HCT116 (cell line): ENCODE measurements around the gene RAB36. TPM values are rescaled to one million over a fixed set of nuclear protein-coding genes. Genes with fewer than 3 reads are reported as not detected.

Experiments
- ATAC-seq: fragments of 200-7000 bp; cut with Tn5 transposase; 2 replicates; pipeline ENCODE4 v1.9.1; 2020; ENCODE audit warnings: mild to moderate bottlenecking, moderate library complexity
- BruUV-seq: library from RNA; stranded (reverse); fragments of 400-500 nt; replicated peaks from 2 replicates; lab custom pipeline; 2021; lab: Mats Ljungman, UMichigan
- CTCF ChIA-PET: fragments of 300-600 bp; sonication (Branson Sonifier 250); formaldehyde crosslinking; loops from one replicate; lab custom pipeline; 2021; ENCODE audit warnings: antibody characterized with exemption; lab: Charles Lee
- POLR2A ChIA-PET: fragments of 300-600, 350-600 bp; sonication (Branson Sonifier 250); formaldehyde crosslinking; loops from one replicate; lab custom pipeline; 2021; ENCODE audit warnings: antibody characterized with exemption; lab: Charles Lee
- RAD21 ChIA-PET, 2 experiments: fragments of 300-600 bp; sonication (Branson Sonifier 250); formaldehyde crosslinking; loops; one replicate each; lab custom pipeline; 2023; ENCODE audit warnings: low total read pairs in 2 of 2; ENCODE audit not compliant: uncharacterized antibody in 2 of 2, unreplicated experiment in 2 of 2, low non-redundant PET in 1 of 2; lab: Charles Lee
- DNase-seq: peaks from one replicate; pipeline ENCODE4 v3.0.0-alpha.2; 2010; ENCODE audit warnings: low read depth, low spot score
- H2AFZ ChIP-seq: fragments of 200-600 bp; shearing (Covaris generic), sonication (generic); 2 replicates; pipeline ENCODE4 v1.6.1; 2017; ENCODE audit warnings: low read depth, mixed run types, mixed read lengths, antibody characterized with exemption, low read length; ENCODE audit not compliant: poor library complexity, severe bottlenecking
- H3K27ac ChIP-seq: 2 replicates; pipeline ENCODE4 v1.5.1; 2012; ENCODE audit warnings: low read depth, low read length
- H3K27me3 ChIP-seq: fragments of 200-600 bp; sonication (generic); 2 replicates; pipeline ENCODE4 v1.6.1; 2016; ENCODE audit warnings: mixed run types, low read length, mixed read lengths; ENCODE audit not compliant: insufficient read depth
- H3K36me3 ChIP-seq, 2 experiments: fragments of 200-500 bp in 1 of 2; fragments of 200-600 bp in 1 of 2; sonication (Bioruptor generic) in 1 of 2; sonication (generic) in 1 of 2; 2 replicates each; pipeline versions ENCODE4 v1.5.1 to v1.6.1; 2014 to 2016; ENCODE audit warnings: low read length in 2 of 2, inconsistent platforms in 1 of 2, mixed read lengths in 1 of 2, mixed run types in 1 of 2; ENCODE audit not compliant: insufficient read depth in 2 of 2, control insufficient read depth in 1 of 2
- H3K4me1 ChIP-seq, 2 experiments: fragments of 200-600 bp in 1 of 2; sonication (generic) in 1 of 2; 2 replicates each; pipeline versions ENCODE4 v1.5.1 to v1.6.1; 2012 to 2017; ENCODE audit warnings: low read length in 2 of 2, inconsistent platforms in 1 of 2, mild to moderate bottlenecking in 1 of 2, mixed read lengths in 1 of 2, mixed run types in 1 of 2, moderate library complexity in 1 of 2; ENCODE audit not compliant: insufficient read depth in 2 of 2, control insufficient read depth in 1 of 2
- H3K4me2 ChIP-seq: fragments of 200-600 bp; sonication (generic); 2 replicates; pipeline ENCODE4 v1.6.1; 2017; ENCODE audit warnings: mixed run types, low read length, mixed read lengths
- H3K4me3 ChIP-seq, 2 experiments: fragments of 200-600 bp in 1 of 2; sonication (generic) in 1 of 2; replicated peaks in 1 of 2; 2 replicates each; pipeline ENCODE4 v1.5.1; 2011 to 2016; ENCODE audit warnings: low read length in 2 of 2, control low read depth in 1 of 2, low read depth in 1 of 2, mild to moderate bottlenecking in 1 of 2, mixed read lengths in 1 of 2, mixed run types in 1 of 2
- H3K79me2 ChIP-seq: fragments of 200-600 bp; sonication (generic); 2 replicates; pipeline ENCODE4 v1.6.1; 2017; ENCODE audit warnings: mild to moderate bottlenecking, mixed run types, low read length, moderate library complexity, mixed read lengths; ENCODE audit not compliant: insufficient read depth
- H3K9ac ChIP-seq: fragments of 200-600 bp; sonication (generic); 2 replicates; pipeline ENCODE4 v1.6.1; 2016; ENCODE audit warnings: low read length, mixed read lengths
- H3K9me2 ChIP-seq: fragments of 200-600 bp; sonication (generic), shearing (Covaris generic); 2 replicates; pipeline ENCODE4 v1.6.1; 2017; ENCODE audit warnings: mixed run types, mild to moderate bottlenecking, moderate library complexity; ENCODE audit not compliant: insufficient read depth
- H3K9me3 ChIP-seq, 2 experiments: fragments of 200-500 bp in 1 of 2; fragments of 200-600 bp in 1 of 2; sonication (Bioruptor generic) in 1 of 2; sonication (generic) in 1 of 2; 2 replicates each; pipeline ENCODE4 v1.6.1; 2014 to 2017; ENCODE audit warnings: low read length in 2 of 2, mixed read lengths in 2 of 2, inconsistent platforms in 1 of 2, low read depth in 1 of 2, mild to moderate bottlenecking in 1 of 2, mixed run types in 1 of 2, moderate library complexity in 1 of 2; ENCODE audit not compliant: control insufficient read depth in 1 of 2, insufficient read depth in 1 of 2
- H4K20me1 ChIP-seq: fragments of 200-600 bp; sonication (generic), shearing (Covaris generic); 2 replicates; pipeline ENCODE4 v1.6.1; 2017; ENCODE audit warnings: mixed run types, mild to moderate bottlenecking, moderate library complexity; ENCODE audit not compliant: insufficient read depth
- CEBPB ChIP-seq: IDR thresholded peaks from 2 replicates; pipeline ENCODE4 v1.6.1; 2012; ENCODE audit warnings: low read depth
- JUND ChIP-seq: IDR thresholded peaks from 2 replicates; pipeline ENCODE4 v1.6.1; 2012
- POLR2AphosphoS5 ChIP-seq: IDR thresholded peaks from 2 replicates; pipeline ENCODE4 v1.6.1; 2011; ENCODE audit warnings: mild to moderate bottlenecking, low read depth, low read length, moderate library complexity
- RAD21 ChIP-seq: IDR thresholded peaks from 2 replicates; pipeline ENCODE4 v1.6.1; 2012; ENCODE audit warnings: low read depth, mild to moderate bottlenecking
- intact Hi-C: fragments of 100-400 bp; cut with micrococcal nuclease; formaldehyde crosslinking; loops from 2 replicates; pipeline ENCODE4 v1.10.0; 2022
- total RNA-seq: library from RNA; stranded (reverse); gene quantifications from one replicate; pipeline ENCODE4 v1.2.1, GENCODE V29; 2021; ENCODE audit not compliant: unreplicated experiment
- TF ChIP-seq, protein P1 (sequence below): IDR thresholded peaks from 2 replicates; pipeline ENCODE4 v1.6.1; 2012
- TF ChIP-seq, protein P2 (sequence below): IDR thresholded peaks from 2 replicates; pipeline ENCODE4 v1.6.1; 2012; ENCODE audit warnings: low read depth
- TF ChIP-seq, protein P3 (sequence below): IDR thresholded peaks from 2 replicates; pipeline ENCODE4 v1.6.1; 2012

RAB36 gene
- total RNA-seq, 1 experiment from 2014 or later, result 6.1 TPM

DNA sequence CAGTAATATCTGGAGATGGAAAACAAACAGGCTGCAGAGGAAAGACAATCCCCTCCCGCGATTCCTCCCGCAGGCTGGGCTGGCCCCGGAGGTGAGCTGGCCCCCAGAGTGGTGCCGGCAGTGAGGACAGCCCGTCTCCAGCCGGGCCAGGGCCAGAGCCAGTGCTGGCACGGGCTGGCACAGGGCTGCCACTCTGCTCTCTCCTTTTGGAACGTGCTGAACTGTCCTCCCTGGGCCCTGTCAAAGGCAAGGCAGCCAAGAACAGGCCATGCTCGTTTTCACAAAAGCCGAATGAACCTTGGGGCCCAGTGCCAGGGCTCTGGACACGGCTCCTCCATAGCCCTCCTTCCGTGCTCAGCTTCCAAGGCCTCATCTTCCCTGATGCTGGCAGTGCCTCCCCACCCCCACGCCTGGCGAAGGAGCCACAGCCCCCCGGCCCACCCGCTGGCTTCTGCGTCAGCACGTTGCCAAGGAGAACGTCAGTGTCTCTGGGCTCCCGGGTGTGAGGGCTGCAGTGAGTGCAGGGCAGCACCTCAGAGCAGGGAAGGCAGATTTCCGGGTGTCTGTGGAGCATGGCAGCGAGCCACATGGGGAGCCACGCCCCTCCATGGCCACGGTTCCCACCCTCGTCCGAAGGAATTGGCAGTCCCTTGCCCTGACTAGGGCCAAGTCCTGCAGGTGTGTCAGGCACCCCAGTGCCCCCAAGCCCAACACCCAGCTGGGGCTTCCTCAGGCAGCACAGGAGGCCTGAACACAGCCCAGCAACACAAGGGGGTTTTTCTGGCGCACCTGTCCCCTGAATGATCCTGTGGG, 46.4 kb upstream of the RAB36 start:
- no TSS peak for BruUV-seq
- RAD21 ChIA-PET, result no interaction called here
- TF ChIP-seq POLR2AphosphoS5 (no peak), RAD21 (no peak), JUND (no peak), CEBPB (no peak)
- TF ChIP-seq, protein P1, sequence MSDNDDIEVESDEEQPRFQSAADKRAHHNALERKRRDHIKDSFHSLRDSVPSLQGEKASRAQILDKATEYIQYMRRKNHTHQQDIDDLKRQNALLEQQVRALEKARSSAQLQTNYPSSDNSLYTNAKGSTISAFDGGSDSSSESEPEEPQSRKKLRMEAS, result no peak
- TF ChIP-seq, protein P2, sequence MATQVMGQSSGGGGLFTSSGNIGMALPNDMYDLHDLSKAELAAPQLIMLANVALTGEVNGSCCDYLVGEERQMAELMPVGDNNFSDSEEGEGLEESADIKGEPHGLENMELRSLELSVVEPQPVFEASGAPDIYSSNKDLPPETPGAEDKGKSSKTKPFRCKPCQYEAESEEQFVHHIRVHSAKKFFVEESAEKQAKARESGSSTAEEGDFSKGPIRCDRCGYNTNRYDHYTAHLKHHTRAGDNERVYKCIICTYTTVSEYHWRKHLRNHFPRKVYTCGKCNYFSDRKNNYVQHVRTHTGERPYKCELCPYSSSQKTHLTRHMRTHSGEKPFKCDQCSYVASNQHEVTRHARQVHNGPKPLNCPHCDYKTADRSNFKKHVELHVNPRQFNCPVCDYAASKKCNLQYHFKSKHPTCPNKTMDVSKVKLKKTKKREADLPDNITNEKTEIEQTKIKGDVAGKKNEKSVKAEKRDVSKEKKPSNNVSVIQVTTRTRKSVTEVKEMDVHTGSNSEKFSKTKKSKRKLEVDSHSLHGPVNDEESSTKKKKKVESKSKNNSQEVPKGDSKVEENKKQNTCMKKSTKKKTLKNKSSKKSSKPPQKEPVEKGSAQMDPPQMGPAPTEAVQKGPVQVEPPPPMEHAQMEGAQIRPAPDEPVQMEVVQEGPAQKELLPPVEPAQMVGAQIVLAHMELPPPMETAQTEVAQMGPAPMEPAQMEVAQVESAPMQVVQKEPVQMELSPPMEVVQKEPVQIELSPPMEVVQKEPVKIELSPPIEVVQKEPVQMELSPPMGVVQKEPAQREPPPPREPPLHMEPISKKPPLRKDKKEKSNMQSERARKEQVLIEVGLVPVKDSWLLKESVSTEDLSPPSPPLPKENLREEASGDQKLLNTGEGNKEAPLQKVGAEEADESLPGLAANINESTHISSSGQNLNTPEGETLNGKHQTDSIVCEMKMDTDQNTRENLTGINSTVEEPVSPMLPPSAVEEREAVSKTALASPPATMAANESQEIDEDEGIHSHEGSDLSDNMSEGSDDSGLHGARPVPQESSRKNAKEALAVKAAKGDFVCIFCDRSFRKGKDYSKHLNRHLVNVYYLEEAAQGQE, result no peak
- TF ChIP-seq, protein P3, sequence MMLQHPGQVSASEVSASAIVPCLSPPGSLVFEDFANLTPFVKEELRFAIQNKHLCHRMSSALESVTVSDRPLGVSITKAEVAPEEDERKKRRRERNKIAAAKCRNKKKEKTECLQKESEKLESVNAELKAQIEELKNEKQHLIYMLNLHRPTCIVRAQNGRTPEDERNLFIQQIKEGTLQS, result no peak
- TF ChIP-seq, all 23 proteins: peak for 0
- Histone ChIP-seq H3K9ac (no peak overlapping the region), H3K27me3 (no peaks in the 10 kb centered on the region), H3K27ac (no peak overlapping the region), H3K4me2 (no peak overlapping the region), H3K9me3 (no peaks in the 10 kb centered on the region), H3K79me2 (no peaks in the 10 kb centered on the region), H3K4me3 (no peak overlapping the region), H2AFZ (no peak overlapping the region), H4K20me1 (no peaks in the 10 kb centered on the region), H3K9me2 (no peaks in the 10 kb centered on the region), H3K36me3 (no peaks in the 10 kb centered on the region; a peak in 1 of 4 replicates), H3K4me1 (no peaks in the 10 kb centered on the region)
- ChIA-PET POLR2A (no interaction called here), CTCF (no interaction called here)
- ATAC-seq (no peak), DNase-seq (no peak)
- intact Hi-C loops, result no loop called here
